Lower lobe of right lung (tissue), 2 donors: ENCODE data around the gene ARHGAP10. TPM values are rescaled to one million over a fixed set of nuclear protein-coding genes. Genes with fewer than 3 reads are reported as not detected.
A peak's percentile ranks its signal among the peaks of the same experiment; 100 is the strongest.

Experiments used
- ATAC-seq, 2 donors: fragments of 200-7000 bp; cut with Tn5 transposase; one replicate each; pipeline ENCODE4 v1.9.1; 2020 to 2022; ENCODE audit warnings: mild to moderate bottlenecking in 2 of 2, moderate library complexity in 2 of 2
- DNase-seq: peaks from one replicate; pipeline ENCODE4 v3.0.0-alpha.2; 2020
- H3K27ac ChIP-seq: fragments of 200-600 bp; one replicate; pipeline ENCODE4 v1.8.0; 2022
- H3K27me3 ChIP-seq: fragments of 200-600 bp; one replicate; pipeline ENCODE4 v1.8.0; 2022; ENCODE audit warnings: low read depth
- H3K36me3 ChIP-seq: fragments of 200-600 bp; one replicate; pipeline ENCODE4 v1.8.0; 2022; ENCODE audit warnings: mild to moderate bottlenecking
- H3K4me1 ChIP-seq: fragments of 200-600 bp; one replicate; pipeline ENCODE4 v1.8.0; 2022
- H3K4me3 ChIP-seq: fragments of 200-600 bp; one replicate; pipeline ENCODE4 v1.8.0; 2022; ENCODE audit warnings: mild to moderate bottlenecking
- H3K9me3 ChIP-seq: fragments of 200-600 bp; one replicate; pipeline ENCODE4 v1.8.0; 2022
- intact Hi-C: fragments of 100-400 bp; cut with DNase I; formaldehyde crosslinking; loops from one replicate; pipeline ENCODE4 v1.11.0; 2022
- total RNA-seq: library from RNA; stranded (reverse); fragmentation: NEBNext Ultra II Directional; extraction: Animal tissue kit (Norgen Biotek cat#: 25700); gene quantifications from one replicate; pipeline ENCODE4 v1.2.1, GENCODE V29; 2021
- TF ChIP-seq, protein P1 (sequence below): fragments of 200-600 bp; IDR thresholded peaks from one replicate; pipeline ENCODE4 v1.8.0; 2022; ENCODE audit warnings: antibody characterized with exemption, mild to moderate bottlenecking
- donor health status: DM: no; HTN: yes; CAD: no; lungs with severe emphysema.

The ARHGAP10 gene
- total RNA-seq, 1 donor from 2014 or later: 26.4 TPM

DNA sequence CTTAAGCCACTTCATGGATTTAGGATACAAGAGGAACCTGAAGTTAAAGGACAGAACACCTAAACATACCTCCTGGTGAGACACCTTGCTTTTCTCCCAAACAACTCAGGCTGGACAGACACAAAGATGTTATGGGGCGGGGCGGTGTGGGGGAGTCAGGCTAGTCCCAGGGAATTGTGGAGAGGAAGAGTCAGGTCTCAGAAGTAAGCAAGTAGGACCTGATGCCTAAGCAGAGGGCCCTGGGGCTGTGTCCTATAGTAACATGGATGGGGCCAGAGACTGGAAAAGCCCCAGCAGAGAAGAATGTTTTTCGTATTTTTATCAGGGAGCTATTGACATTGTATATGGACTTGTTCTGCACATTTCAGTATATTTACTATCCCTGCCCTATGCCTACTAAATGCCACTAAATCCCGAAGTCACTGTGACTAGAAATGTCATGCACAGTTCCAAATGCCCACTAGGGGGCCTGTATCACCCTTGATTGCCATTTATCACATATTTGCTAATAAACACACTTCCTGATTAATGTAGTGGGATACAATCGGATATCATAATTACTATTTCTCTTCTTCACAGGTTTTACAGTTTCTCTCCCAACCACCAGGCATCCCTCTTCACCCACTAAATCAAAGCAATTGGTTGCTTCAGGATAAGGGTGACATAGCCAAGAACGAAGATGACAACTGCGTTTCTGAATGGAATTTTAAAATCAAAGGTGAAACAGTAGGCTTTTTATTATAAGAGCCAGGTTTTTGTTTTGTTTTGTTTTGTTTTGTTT is 23.8 kb upstream of the ARHGAP10 start:
- H3K9me3 ChIP-seq: no peaks in the 10 kb centered on the region
- ATAC-seq (peak; percentile 81 to 83), DNase-seq (no peak)
- no peak overlapping the region for H3K27ac ChIP-seq
- H3K36me3 ChIP-seq: no peaks in the 10 kb centered on the region
- TF ChIP-seq, protein P1, sequence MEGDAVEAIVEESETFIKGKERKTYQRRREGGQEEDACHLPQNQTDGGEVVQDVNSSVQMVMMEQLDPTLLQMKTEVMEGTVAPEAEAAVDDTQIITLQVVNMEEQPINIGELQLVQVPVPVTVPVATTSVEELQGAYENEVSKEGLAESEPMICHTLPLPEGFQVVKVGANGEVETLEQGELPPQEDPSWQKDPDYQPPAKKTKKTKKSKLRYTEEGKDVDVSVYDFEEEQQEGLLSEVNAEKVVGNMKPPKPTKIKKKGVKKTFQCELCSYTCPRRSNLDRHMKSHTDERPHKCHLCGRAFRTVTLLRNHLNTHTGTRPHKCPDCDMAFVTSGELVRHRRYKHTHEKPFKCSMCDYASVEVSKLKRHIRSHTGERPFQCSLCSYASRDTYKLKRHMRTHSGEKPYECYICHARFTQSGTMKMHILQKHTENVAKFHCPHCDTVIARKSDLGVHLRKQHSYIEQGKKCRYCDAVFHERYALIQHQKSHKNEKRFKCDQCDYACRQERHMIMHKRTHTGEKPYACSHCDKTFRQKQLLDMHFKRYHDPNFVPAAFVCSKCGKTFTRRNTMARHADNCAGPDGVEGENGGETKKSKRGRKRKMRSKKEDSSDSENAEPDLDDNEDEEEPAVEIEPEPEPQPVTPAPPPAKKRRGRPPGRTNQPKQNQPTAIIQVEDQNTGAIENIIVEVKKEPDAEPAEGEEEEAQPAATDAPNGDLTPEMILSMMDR: peak; percentile 86
- intact Hi-C loops: loop anchor here (5.0 kb wide), 1 partner anchor 159 kb away; no protein-coding TSS in a partner anchor
- H3K27me3 ChIP-seq: no peaks in the 10 kb centered on the region
- H3K4me3 ChIP-seq: no peak overlapping the region
- no peaks in the 10 kb centered on the region for H3K4me1 ChIP-seq

DNA sequence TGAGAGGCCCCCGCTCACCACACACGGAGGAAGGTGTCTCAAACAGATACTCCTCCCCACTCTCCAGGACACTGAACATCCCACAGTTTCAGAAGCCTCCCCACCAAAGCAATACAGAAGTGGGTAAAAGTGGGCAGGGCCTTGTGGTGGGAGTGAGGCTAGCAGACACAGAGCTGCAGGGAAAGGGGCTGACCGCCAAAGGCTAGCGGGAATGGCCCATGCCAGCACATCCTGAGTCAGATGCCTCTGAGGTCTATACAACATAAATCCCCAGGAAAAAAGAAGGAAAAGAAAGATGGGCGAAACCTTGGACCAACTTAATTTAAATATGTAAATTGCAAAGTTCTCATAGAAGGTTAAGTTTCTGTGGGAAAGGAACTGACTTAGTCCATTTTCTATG is 21.9 kb upstream of the ARHGAP10 start:
- no peak for DNase-seq
- Histone ChIP-seq H3K4me1 (no peaks in the 10 kb centered on the region), H3K27me3 (no peaks in the 10 kb centered on the region), H3K36me3 (no peaks in the 10 kb centered on the region), H3K9me3 (no peaks in the 10 kb centered on the region), H3K4me3 (no peak overlapping the region), H3K27ac (no peak overlapping the region)
- TF ChIP-seq, protein P1: no peak
- no peak for ATAC-seq
- intact Hi-C loops: loop anchor here (5.0 kb wide), 1 partner anchor 157 kb away; no protein-coding TSS in a partner anchor

DNA sequence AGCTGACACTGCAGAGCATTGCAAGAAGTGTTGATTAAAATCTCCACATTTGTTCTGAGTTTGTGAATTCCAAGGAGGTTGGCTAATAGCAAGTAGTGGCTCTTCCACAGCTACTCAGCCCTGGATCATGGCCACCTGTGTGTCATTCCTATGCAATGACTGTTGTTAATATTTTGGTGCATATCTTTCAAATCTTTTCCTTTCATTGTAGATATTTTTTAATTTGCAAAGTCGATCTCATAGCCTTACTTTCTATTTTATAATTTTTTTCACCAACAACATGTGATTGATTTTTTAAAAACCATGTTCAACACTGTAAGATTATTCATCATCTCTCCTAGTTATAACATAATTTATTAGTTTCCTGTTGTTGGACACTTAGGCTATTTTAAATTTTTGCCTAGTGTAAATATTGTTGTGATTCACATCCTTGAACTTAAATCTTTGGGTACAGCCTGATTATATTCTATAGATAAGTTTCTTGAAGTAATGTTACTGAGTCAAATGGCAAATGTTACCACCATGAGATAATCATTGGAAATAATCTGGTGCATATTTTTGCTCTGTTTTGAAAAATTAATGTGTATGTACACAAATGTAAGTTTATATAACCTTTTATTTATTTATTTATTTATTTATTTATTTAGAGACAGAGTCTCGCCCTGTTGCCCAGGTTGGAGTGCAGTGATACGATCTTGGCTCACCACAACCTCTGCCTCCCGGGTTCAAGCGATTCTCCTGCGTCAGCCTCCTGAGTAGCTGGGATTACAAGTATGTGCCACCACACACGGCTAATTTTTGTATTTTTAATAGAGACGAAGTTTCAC is 17.1 kb upstream of the ARHGAP10 start:
- H3K36me3 ChIP-seq: no peaks in the 10 kb centered on the region
- no peaks in the 10 kb centered on the region for H3K4me1 ChIP-seq
- intact Hi-C loops: no loop called here
- ATAC-seq (no peak), DNase-seq (no peak)
- no peak overlapping the region for H3K4me3 ChIP-seq
- H3K9me3 ChIP-seq: no peaks in the 10 kb centered on the region
- TF ChIP-seq, protein P1: no peak
- H3K27me3 ChIP-seq: no peaks in the 10 kb centered on the region
- H3K27ac ChIP-seq: no peak overlapping the region

DNA sequence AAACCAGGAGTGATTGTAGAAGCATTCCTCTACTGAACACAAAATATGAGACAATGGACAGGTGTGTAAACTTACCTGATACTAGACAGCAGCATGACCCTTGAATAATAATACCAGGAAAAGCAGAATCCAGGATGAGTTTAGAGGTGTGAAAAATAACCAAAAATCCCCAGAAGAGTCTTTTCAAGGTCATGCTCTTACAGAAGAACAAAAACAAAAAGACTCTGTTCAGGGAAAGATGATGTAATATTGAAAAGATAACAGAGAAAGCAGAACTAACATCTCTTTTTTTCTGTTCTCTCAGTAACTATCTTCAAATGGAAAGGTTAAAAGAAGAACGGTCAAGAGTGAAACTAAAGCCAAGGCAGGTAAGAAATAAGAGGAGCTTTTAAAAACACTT is 14.0 kb upstream of the ARHGAP10 start:
- no peak overlapping the region for H3K27ac ChIP-seq
- no peaks in the 10 kb centered on the region for H3K36me3 ChIP-seq
- H3K4me1 ChIP-seq: no peaks in the 10 kb centered on the region
- H3K27me3 ChIP-seq: no peaks in the 10 kb centered on the region
- DNase-seq: no peak
- H3K4me3 ChIP-seq: no peak overlapping the region
- H3K9me3 ChIP-seq: no peaks in the 10 kb centered on the region
- TF ChIP-seq, protein P1: no peak
- intact Hi-C loops: no loop called here
- ATAC-seq: no peak

DNA sequence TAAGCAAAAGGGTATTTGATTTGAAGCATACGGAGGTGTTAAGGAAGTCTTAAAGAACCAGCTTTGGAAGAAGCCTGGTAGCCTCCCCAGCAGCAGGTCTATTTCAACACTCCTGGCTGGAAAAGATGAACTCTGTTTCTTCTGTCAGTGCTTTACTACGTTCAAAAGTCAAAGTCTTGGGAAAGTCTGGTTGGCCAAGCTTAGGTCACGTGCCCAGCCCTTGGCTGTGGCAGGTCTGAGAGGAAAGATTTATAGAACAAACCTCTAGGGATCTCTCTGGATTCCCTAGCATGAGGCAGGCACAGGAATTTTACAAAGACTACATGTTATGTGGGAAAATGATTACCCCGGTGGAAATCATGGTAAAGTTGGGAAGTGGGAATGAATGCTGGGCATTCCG is 8.6 kb upstream of the ARHGAP10 start:
- peak; percentile 61 to 62 for ATAC-seq
- H3K27me3 ChIP-seq: no peaks in the 10 kb centered on the region
- peak; percentile 52 for DNase-seq
- TF ChIP-seq, protein P1: no peak
- H3K27ac ChIP-seq: no peak overlapping the region
- no peaks in the 10 kb centered on the region for H3K36me3 ChIP-seq
- no peaks in the 10 kb centered on the region for H3K9me3 ChIP-seq
- no peaks in the 10 kb centered on the region for H3K4me1 ChIP-seq
- intact Hi-C loops: no loop called here
- no peak overlapping the region for H3K4me3 ChIP-seq
